Stimulated activated CD4-positive, alpha-beta T cell treated with anti-CD3 and anti-CD28 coated beads, Interleukin-15, amount 100 ng/mL, for 48 hours (primary cell): ENCODE measurements around the gene RNU6-1.

ENCODE experiments used
- DNase-seq, 2 donors: peaks; one replicate each; pipeline ENCODE4 v3.0.0-alpha.2; 2020; ENCODE audit warnings: low read depth in 2 of 2

The RNU6-1 gene

GRCh38 chr15:67801142-67801541 is 38.7 kb downstream of the RNU6-1 start:
- no peak for DNase-seq

GRCh38 chr15:67799801-67800205 is 40.0 kb downstream of the RNU6-1 start:
- no peak for DNase-seq

- DNase-seq = no peak
These were observed 43.4 kb downstream of the RNU6-1 start for GRCh38 chr15:67796196-67797127.

GRCh38 chr15:67794832-67795574 is 44.8 kb downstream of the RNU6-1 start:
- DNase-seq = peak; percentile 53 to 59

- DNase-seq = no peak
These were observed 47.4 kb downstream of the RNU6-1 start for GRCh38 chr15:67792250-67792942.

- no peak for DNase-seq
These were observed 49.1 kb downstream of the RNU6-1 start for GRCh38 chr15:67790610-67791319.
